Parathyroid adenoma (tissue), 2 donors: ENCODE measurements around the gene FANCC.
"Not testable (repeated sequence)": the region's sequence is repeated elsewhere in the genome, so short reads cannot be mapped to it uniquely, and the experiment has no call there.

Experiments used
- H2AFZ ChIP-seq: fragments of 300-600 bp; sonication (generic); one replicate; pipeline ENCODE4 v1.7.0; 2017; ENCODE audit warnings: antibody characterized with exemption, mild to moderate bottlenecking
- H3K27ac ChIP-seq: fragments of 300-600 bp; sonication (generic); one replicate; pipeline ENCODE4 v1.7.0; 2017
- H3K27me3 ChIP-seq: fragments of 300-600 bp; sonication (generic); one replicate; pipeline ENCODE4 v1.7.0; 2017; ENCODE audit warnings: low read length; ENCODE audit not compliant: control insufficient read depth, insufficient read depth
- H3K36me3 ChIP-seq: fragments of 300-600 bp; sonication (generic); one replicate; pipeline ENCODE4 v1.7.0; 2017; ENCODE audit warnings: low read length; ENCODE audit not compliant: control insufficient read depth, insufficient read depth
- H3K4me1 ChIP-seq: fragments of 300-600 bp; sonication (generic); one replicate; pipeline ENCODE4 v1.7.0; 2017; ENCODE audit warnings: control low read depth
- H3K4me2 ChIP-seq: fragments of 300-600 bp; sonication (generic); one replicate; pipeline ENCODE4 v1.7.0; 2017; ENCODE audit warnings: low read length
- H3K4me3 ChIP-seq: fragments of 300-600 bp; sonication (generic); one replicate; pipeline ENCODE4 v1.7.0; 2017; ENCODE audit warnings: low read depth, low read length
- H3K79me2 ChIP-seq: fragments of 300-600 bp; sonication (generic); one replicate; pipeline ENCODE4 v1.7.0; 2017; ENCODE audit warnings: control low read depth
- H3K9ac ChIP-seq: fragments of 300-600 bp; sonication (generic); one replicate; pipeline ENCODE4 v1.7.0; 2017; ENCODE audit warnings: mild to moderate bottlenecking
- H3K9me3 ChIP-seq: fragments of 300-600 bp; sonication (generic); one replicate; pipeline ENCODE4 v1.7.0; 2017; ENCODE audit warnings: low read length; ENCODE audit not compliant: control insufficient read depth
- TF ChIP-seq, protein P1 (sequence below): fragments of 300-600 bp; sonication (generic); IDR thresholded peaks from one replicate; pipeline ENCODE4 v1.7.0; 2017; ENCODE audit warnings: antibody characterized with exemption, mild to moderate bottlenecking
- donor health status: primary hyperparathyroidism.

Gene FANCC

DNA sequence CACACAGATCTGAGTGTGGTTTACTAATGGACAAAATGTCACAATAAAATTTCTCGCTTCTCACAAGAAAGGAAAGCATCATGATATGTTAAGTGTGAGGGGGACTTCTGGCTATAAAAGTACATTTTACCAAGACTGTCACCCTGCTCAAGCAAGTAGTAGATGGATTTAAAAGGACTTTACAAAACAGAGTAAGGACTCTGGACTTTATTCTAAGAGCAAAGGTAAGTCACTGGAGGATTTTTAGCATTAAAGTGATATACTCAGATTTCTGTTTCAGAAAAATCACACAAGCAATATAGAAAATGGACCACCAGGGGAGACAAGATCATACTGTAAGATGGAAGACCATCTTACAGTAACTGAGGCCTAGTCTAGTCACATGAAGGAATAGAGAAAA is 19.7 kb downstream of the FANCC start:
- H3K9ac ChIP-seq: no peak overlapping the region
- no peak overlapping the region for H3K27ac ChIP-seq
- TF ChIP-seq, protein P1, sequence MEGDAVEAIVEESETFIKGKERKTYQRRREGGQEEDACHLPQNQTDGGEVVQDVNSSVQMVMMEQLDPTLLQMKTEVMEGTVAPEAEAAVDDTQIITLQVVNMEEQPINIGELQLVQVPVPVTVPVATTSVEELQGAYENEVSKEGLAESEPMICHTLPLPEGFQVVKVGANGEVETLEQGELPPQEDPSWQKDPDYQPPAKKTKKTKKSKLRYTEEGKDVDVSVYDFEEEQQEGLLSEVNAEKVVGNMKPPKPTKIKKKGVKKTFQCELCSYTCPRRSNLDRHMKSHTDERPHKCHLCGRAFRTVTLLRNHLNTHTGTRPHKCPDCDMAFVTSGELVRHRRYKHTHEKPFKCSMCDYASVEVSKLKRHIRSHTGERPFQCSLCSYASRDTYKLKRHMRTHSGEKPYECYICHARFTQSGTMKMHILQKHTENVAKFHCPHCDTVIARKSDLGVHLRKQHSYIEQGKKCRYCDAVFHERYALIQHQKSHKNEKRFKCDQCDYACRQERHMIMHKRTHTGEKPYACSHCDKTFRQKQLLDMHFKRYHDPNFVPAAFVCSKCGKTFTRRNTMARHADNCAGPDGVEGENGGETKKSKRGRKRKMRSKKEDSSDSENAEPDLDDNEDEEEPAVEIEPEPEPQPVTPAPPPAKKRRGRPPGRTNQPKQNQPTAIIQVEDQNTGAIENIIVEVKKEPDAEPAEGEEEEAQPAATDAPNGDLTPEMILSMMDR: no peak
- H3K9me3 ChIP-seq: no peaks in the 10 kb centered on the region
- no peaks in the 10 kb centered on the region for H3K79me2 ChIP-seq
- H3K4me1 ChIP-seq: no peaks in the 10 kb centered on the region
- no peak overlapping the region for H3K4me3 ChIP-seq
- no peaks in the 10 kb centered on the region for H3K27me3 ChIP-seq
- no peak overlapping the region for H3K4me2 ChIP-seq
- no peak overlapping the region for H2AFZ ChIP-seq
- H3K36me3 ChIP-seq: no peaks in the 10 kb centered on the region

DNA sequence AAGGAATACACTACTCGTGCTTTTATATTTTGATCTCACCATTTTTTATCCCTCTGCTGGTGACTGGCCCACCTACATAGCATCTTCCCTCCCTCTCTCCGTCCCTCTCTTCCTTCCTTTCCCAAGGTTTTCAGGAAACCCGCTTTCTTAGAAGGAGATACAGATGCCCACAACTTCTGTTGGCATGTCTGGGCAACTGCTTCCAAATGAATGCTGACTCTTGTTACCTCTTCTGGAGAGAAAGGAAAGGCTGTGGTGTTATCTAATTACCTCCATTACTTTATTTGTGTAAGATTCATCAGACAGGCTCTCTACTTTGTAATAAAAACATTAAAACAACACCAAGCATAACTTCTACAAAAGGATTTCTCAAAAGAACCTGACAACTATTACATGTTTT is 20.2 kb downstream of the FANCC start:
- Histone ChIP-seq H3K27me3 (no peaks in the 10 kb centered on the region), H3K4me3 (no peak overlapping the region), H3K9ac (no peak overlapping the region), H3K4me1 (no peaks in the 10 kb centered on the region), H3K27ac (no peak overlapping the region), H2AFZ (no peak overlapping the region), H3K79me2 (no peaks in the 10 kb centered on the region), H3K4me2 (no peak overlapping the region), H3K9me3 (no peaks in the 10 kb centered on the region), H3K36me3 (no peaks in the 10 kb centered on the region)
- TF ChIP-seq, protein P1: no peak

DNA sequence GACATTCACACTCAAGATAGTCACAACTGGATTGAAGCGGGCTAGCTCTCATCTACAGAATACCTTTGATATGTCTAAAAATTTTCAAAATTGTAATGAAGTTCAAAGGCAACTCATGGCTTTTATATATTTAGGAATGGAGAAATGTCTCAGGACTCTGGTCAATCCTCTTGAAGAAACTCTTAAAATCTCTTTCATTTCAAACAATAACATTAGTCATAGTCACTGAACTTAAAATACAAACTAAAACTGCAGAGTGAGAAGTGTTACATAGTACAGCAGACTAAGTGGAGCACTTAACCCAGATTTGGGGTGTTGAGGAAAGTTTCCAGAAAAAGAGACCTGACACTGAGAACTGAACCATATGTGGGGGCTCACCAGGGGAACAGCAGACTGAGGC is 20.7 kb downstream of the FANCC start:
- H3K9ac ChIP-seq: no peak overlapping the region
- TF ChIP-seq, protein P1: no peak

DNA sequence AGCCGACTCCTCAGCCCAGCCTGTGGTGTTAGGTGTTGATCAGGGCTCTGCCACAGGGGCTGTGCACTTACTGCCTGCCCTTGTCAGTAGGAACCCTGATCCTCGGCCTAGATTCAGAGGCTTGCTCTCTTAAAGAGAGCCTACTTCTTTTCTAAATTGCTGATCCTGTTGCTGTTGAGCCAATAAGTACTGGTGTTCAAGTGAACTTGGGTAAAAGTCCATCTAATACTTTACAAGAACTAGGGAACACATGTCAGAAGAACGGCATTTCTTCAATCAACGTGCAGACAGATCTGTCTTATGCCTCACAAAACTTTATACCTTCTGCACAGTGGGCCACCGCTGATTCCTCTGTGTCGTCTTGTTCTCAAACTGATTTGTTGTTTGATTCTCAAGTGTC is 24.2 kb downstream of the FANCC start:
- H3K27ac ChIP-seq, H3K9ac ChIP-seq, H3K4me3 ChIP-seq, H3K27me3 ChIP-seq, H3K9me3 ChIP-seq, H3K4me1 ChIP-seq, H3K36me3 ChIP-seq, H2AFZ ChIP-seq, H3K4me2 ChIP-seq, H3K79me2 ChIP-seq: not testable (repeated sequence)

More for the DNA sequence above, 20.7 kb downstream of the FANCC start:
- H3K9me3 ChIP-seq: no peaks in the 10 kb centered on the region
- H3K27me3 ChIP-seq: no peaks in the 10 kb centered on the region
- H3K4me3 ChIP-seq: no peak overlapping the region
- H2AFZ ChIP-seq: no peak overlapping the region
- no peak overlapping the region for H3K4me2 ChIP-seq
- H3K27ac ChIP-seq: no peak overlapping the region
- H3K79me2 ChIP-seq: no peaks in the 10 kb centered on the region
- no peaks in the 10 kb centered on the region for H3K36me3 ChIP-seq
- H3K4me1 ChIP-seq: no peaks in the 10 kb centered on the region

DNA sequence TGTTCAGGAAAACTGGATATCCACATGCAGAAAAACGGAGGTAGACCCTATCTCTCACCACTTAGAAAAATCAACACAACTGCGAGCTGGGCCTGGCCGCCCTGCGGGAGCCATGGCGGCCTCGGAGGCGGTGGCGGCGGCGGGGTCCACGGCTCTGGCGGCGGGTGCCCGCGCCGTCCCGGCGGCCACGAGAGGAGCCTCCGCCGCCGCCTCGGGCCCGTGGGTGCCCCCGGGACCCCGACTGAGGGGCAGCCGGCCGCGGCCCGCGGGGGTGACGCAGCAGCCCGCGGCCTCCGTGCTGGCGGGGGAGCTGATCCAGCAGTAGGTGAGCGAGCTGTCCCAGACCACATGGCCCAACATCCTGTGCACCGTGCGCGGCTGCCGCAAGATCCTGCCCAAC is 25.3 kb downstream of the FANCC start:
- no peak overlapping the region for H3K9ac ChIP-seq
- no peaks in the 10 kb centered on the region for H3K4me1 ChIP-seq
- H3K27me3 ChIP-seq: no peaks in the 10 kb centered on the region
- H3K4me3 ChIP-seq: no peak overlapping the region
- no peaks in the 10 kb centered on the region for H3K79me2 ChIP-seq
- no peak overlapping the region for H2AFZ ChIP-seq
- no peaks in the 10 kb centered on the region for H3K9me3 ChIP-seq
- H3K4me2 ChIP-seq: no peak overlapping the region
- no peak overlapping the region for H3K27ac ChIP-seq
- H3K36me3 ChIP-seq: no peaks in the 10 kb centered on the region
- TF ChIP-seq, protein P1: no peak
